ENCODE measurements around the gene F8. TPM values are rescaled to one million over a fixed set of nuclear protein-coding genes. Genes with fewer than 3 reads are reported as not detected.

Gene F8
- total and polyA plus RNA-seq, 2 donors from 2014 or later = 15.1 to 41.3 TPM

DNA sequence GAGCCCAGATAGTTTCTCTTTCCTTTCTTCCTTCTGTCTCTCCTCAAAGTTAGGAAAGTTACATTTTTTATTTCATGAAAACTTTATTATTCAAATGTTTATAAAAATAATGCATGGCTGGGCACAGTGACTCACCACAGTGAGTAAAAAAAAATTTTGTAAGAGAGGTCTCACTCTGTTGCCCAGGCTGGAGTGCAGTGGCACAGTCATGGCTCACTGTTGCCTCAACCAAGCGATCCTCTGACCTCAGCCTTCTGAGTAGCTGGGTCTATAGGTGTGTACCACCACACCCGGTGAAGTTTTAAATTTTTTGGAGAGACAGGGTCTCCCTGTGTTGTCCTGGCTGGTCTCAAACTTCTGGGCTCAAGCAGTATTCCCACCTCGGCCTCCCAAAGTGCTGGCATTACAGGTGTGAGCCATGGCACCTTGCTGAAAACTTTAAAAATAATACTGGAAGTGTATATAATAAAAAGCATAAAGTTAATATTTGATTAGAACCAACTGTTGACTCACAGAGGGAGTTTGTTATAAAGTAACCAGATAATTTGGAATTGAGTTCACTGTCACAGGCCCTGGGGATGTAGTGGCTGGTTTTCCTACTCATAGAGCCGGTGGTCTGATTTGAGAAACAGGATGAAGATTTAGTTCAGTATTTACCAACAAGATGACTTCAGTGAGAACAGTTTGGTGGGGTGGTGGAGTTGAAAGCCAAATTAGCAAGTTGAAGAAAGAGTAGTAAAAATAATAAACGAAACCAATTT is 30.4 kb upstream of the F8 start:
- Histone ChIP-seq H3K27me3 (ENCODE audit: control insufficient read depth, insufficient read depth, low read length) (no peaks in the 10 kb centered on the region), H3K4me3 (ENCODE audit: low read length in 3 of 3) (no peak overlapping the region), H3K4me1 (ENCODE audit: control insufficient read depth in 2 of 3, insufficient read depth in 2 of 3, low read depth in 1 of 3, low read length in 3 of 3) (peaks cover 0 to 10% (median 0%) of the 10 kb centered on the region in 3 donors), H3K36me3 (ENCODE audit: control insufficient read depth in 2 of 3, insufficient read depth in 3 of 3, low read length in 3 of 3) (peaks cover 0 to 6% (median 0%) of the 10 kb centered on the region in 3 donors), H3K27ac (ENCODE audit: low read depth in 2 of 2, low read length in 2 of 2) (peak overlapping the region; percentile 9 to 53), H3K9ac (ENCODE audit: low read length in 3 of 3) (no peak overlapping the region), H3K9me3 (ENCODE audit: control insufficient read depth in 2 of 3, insufficient read depth in 1 of 3, low read length in 3 of 3) (peaks cover 0 to 1% (median 0%) of the 10 kb centered on the region in 3 donors)
- intact Hi-C loops (cut with DNase I) = no loop called here
- no peak for FAIRE-seq
- peak in 1 of 5 donors; percentile 29 for DNase-seq
- TF ChIP-seq, protein P1, sequence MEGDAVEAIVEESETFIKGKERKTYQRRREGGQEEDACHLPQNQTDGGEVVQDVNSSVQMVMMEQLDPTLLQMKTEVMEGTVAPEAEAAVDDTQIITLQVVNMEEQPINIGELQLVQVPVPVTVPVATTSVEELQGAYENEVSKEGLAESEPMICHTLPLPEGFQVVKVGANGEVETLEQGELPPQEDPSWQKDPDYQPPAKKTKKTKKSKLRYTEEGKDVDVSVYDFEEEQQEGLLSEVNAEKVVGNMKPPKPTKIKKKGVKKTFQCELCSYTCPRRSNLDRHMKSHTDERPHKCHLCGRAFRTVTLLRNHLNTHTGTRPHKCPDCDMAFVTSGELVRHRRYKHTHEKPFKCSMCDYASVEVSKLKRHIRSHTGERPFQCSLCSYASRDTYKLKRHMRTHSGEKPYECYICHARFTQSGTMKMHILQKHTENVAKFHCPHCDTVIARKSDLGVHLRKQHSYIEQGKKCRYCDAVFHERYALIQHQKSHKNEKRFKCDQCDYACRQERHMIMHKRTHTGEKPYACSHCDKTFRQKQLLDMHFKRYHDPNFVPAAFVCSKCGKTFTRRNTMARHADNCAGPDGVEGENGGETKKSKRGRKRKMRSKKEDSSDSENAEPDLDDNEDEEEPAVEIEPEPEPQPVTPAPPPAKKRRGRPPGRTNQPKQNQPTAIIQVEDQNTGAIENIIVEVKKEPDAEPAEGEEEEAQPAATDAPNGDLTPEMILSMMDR (IDR thresholded peaks at IDR 0.05; ENCODE audit: borderline replicate concordance, extremely low read depth, insufficient read depth) = no peak

DNA sequence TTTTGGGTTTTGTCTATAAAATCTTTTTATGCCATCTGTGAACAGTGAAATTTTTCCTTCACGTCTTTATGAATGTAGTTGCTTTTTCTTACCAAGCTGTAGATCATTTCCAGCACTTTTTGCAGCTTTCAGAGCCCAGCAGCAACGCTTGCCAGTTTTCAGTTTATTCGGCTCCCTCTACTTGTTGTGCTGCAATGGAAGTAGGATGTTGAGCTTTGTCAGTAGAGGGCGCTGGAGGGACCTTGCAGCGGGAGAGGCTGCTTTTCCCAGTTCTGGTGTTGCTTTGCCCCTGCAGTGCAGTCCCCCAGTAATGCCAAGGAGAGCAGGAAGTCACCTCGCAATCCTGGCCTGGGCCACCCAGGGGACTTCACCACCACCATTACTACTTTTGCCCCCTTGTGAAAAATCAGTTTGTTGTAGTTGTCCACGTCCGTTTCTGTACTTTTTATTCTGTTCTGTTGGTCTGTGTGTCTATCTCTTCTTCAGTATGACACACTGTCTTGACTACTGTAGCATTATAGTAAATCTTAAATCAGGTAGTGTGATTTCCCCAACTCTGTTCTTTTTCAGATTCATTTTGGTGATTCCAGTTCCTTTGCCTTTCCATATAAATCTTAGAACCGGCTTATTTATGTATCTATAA is 26.6 kb upstream of the F8 start:
- H3K27ac ChIP-seq (ENCODE audit: low read depth in 2 of 2, low read length in 2 of 2) = no peak overlapping the region
- FAIRE-seq = no peak
- intact Hi-C loops (cut with DNase I) = no loop called here

DNA sequence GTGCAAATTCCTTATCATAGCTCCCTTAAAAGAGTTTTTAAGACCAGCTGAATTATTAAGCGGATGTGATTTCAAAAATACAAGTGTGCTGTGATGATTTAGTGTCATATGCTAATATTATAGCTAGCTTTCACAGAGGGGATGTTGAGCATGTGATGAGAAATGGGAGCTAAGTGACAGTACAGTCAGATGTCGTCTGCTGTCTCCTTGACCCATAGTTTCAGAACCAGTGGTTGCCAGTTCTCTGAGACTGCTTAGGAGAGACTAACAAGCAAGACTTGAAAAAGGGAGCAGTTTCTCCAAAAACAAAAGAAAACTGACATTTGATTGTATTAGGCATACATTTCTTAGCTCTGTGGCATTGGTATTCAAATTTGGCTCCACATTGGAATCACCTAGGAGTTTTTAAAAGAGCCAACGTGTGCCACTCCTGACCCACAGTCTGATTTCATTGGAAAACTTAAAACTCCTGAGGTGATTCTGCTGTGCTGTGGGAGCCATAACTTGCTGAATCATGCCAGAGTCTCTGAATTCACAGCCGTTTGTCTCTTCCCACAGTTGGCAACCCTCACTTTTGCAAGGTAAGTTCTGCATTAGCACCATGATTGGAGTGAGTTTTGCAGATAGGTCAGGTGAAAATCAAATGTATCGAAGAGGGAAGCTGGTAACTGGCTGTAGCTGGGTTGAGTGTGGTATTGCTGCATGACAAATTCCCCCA is 24.4 kb upstream of the F8 start:
- DNase-seq (no peak), FAIRE-seq (no peak)
- Histone ChIP-seq H3K9ac (ENCODE audit: low read length in 3 of 3) (no peak overlapping the region), H3K27me3 (ENCODE audit: control insufficient read depth, insufficient read depth, low read length) (no peaks in the 10 kb centered on the region), H3K4me1 (ENCODE audit: control insufficient read depth in 2 of 3, insufficient read depth in 2 of 3, low read depth in 1 of 3, low read length in 3 of 3) (no peaks in the 10 kb centered on the region), H3K9me3 (ENCODE audit: control insufficient read depth in 2 of 3, insufficient read depth in 1 of 3, low read length in 3 of 3) (peaks cover 0 to 1% (median 0%) of the 10 kb centered on the region in 3 donors), H3K36me3 (ENCODE audit: control insufficient read depth in 2 of 3, insufficient read depth in 3 of 3, low read length in 3 of 3) (peaks cover 0 to 13% (median 3%) of the 10 kb centered on the region in 3 donors), H3K4me3 (ENCODE audit: low read length in 3 of 3) (no peak overlapping the region), H3K27ac (ENCODE audit: low read depth in 2 of 2, low read length in 2 of 2) (no peak overlapping the region)
- TF ChIP-seq, protein P1 (IDR thresholded peaks at IDR 0.05; ENCODE audit: borderline replicate concordance, extremely low read depth, insufficient read depth) = no peak
- intact Hi-C loops (cut with DNase I) = no loop called here

More for the DNA sequence above, 26.6 kb upstream of the F8 start:
- peaks cover 0 to 1% (median 0%) of the 10 kb centered on the region in 3 donors for H3K9me3 ChIP-seq (ENCODE audit: control insufficient read depth in 2 of 3, insufficient read depth in 1 of 3, low read length in 3 of 3)
- H3K9ac ChIP-seq (ENCODE audit: low read length in 3 of 3) = no peak overlapping the region
- H3K36me3 ChIP-seq (ENCODE audit: control insufficient read depth in 2 of 3, insufficient read depth in 3 of 3, low read length in 3 of 3) = peaks cover 0 to 13% (median 3%) of the 10 kb centered on the region in 3 donors
- peak in 4 of 5 donors; percentile 32 to 57 (median 46) for DNase-seq
- peaks cover 0 to 7% (median 0%) of the 10 kb centered on the region in 3 donors for H3K4me1 ChIP-seq (ENCODE audit: control insufficient read depth in 2 of 3, insufficient read depth in 2 of 3, low read depth in 1 of 3, low read length in 3 of 3)
- TF ChIP-seq, protein P1 (IDR thresholded peaks at IDR 0.05; ENCODE audit: borderline replicate concordance, extremely low read depth, insufficient read depth) = peak; percentile 60
- no peaks in the 10 kb centered on the region for H3K27me3 ChIP-seq (ENCODE audit: control insufficient read depth, insufficient read depth, low read length)
- H3K4me3 ChIP-seq (ENCODE audit: low read length in 3 of 3) = no peak overlapping the region

Data from kidney (tissue), 14 donors.